ENCODE results near the gene LYRM2.

The LYRM2 gene

DNA sequence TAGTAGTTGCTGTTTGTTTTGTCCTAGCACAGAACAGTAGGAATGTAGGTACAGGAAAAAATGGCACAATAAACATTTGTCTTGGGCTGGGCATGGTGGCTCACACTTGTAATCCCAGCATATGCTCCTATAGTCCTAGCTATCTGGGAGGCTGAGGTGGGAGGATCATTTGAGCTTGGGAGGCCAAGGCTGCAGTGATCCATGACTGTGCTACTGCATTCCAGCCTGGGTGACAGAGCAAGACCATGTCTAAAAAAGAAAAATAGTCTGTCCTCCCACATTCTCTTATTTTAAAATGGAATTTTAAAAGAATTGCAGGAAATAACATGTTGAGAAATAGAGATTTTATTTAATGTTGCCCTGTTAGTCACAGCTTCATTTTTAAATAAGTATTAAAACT is 117.8 kb downstream of the LYRM2 start:
- no peak overlapping the region for H3K27ac ChIP-seq
- TF ChIP-seq ZFX (IDR thresholded peaks at IDR 0.05): no peak
- TF ChIP-seq, protein P1, sequence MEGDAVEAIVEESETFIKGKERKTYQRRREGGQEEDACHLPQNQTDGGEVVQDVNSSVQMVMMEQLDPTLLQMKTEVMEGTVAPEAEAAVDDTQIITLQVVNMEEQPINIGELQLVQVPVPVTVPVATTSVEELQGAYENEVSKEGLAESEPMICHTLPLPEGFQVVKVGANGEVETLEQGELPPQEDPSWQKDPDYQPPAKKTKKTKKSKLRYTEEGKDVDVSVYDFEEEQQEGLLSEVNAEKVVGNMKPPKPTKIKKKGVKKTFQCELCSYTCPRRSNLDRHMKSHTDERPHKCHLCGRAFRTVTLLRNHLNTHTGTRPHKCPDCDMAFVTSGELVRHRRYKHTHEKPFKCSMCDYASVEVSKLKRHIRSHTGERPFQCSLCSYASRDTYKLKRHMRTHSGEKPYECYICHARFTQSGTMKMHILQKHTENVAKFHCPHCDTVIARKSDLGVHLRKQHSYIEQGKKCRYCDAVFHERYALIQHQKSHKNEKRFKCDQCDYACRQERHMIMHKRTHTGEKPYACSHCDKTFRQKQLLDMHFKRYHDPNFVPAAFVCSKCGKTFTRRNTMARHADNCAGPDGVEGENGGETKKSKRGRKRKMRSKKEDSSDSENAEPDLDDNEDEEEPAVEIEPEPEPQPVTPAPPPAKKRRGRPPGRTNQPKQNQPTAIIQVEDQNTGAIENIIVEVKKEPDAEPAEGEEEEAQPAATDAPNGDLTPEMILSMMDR (conservative IDR thresholded peaks at IDR 0.05): no peak

DNA sequence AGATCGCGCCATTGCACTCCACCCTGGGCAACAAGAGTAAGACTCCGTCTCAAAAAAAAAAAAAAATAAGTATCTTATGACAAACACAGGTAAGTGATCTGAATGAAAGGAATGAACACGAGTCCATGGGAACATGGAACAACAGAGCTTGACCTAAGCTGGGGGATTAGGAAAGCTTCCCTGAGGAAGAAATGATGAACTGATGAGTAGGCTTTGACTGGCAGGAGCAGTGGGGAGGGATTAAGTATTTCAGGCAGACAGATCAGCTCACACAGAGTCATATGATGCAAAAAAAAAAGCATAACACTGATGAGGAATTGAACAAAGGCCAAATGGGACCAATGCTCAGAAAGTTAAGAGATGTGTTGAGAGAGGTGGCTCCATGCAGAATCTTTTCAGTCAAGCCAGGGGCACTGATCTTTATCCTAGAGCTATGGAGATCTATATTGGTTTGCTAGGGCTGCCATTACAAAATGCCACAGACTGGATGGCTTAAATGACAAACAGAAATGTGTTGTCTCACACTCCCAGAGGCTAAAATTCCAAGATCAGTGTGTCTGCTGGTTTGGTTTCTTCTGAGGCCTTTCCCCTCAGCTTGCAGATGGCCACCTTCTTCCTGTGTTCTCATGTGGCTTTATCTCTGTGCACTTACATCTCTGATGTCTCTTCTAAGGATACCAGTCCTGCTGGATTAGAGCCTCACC is 120.0 kb downstream of the LYRM2 start:
- no peak for TF ChIP-seq ZFX (IDR thresholded peaks at IDR 0.05)
- TF ChIP-seq, protein P1 (conservative IDR thresholded peaks at IDR 0.05): no peak
- no peak overlapping the region for H3K27ac ChIP-seq

Measured in C4-2B (cell line).